ENCODE measurements around the gene GP9. TPM values are rescaled to one million over a fixed set of nuclear protein-coding genes. Genes with fewer than 3 reads are reported as not detected.

The GP9 gene
- total RNA-seq, 2 experiments from 2014 or later, result not detected

DNA sequence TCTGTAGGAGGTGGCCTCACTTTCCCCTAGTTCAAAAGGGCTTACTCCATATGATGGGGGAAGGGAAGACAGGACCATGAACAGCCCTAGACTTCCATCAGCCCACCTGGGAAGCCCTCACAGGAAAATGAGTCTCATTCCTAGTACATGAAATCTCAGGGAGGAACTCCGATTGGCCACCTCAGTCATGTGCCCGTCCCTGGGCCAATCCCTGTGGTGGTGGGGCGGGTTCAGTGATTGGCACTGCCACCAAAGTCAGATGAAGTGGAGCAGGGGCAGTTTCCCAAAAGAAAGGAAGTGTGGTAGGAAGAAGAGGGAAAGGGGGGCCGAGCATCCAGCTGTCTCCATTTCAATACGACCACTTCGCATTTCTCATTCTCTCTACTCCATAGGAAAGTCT, 25.9 kb upstream of the GP9 start:
- H3K9me2 ChIP-seq (ENCODE audit: insufficient read depth, low read length), result no peaks in the 10 kb centered on the region
- no peak for TF ChIP-seq CTCF (conservative IDR thresholded peaks at IDR 0.05; ENCODE audit: low read length)
- TF ChIP-seq EZH2phosphoT487 (IDR thresholded peaks at IDR 0.05; ENCODE audit: borderline replicate concordance, low read depth, low read length), result no peak
- no peak overlapping the region for H3K4me3 ChIP-seq (ENCODE audit: low read depth, low read length, poor library complexity, severe bottlenecking)
- 0 out of 2 replicates have a peak, but pooled peaks cover 7% of the 10 kb centered on the region for H3K9me3 ChIP-seq (ENCODE audit: low read length)
- H3K27ac ChIP-seq (ENCODE audit: low read depth, low read length, poor library complexity, severe bottlenecking), result no peak overlapping the region
- intact Hi-C loops (cut with micrococcal nuclease; ENCODE audit: unreplicated experiment), result no loop called here
- CTCF ChIA-PET (ENCODE audit: unreplicated experiment), result no interaction called here
- POLR2A ChIA-PET, result interaction anchor here (0.6 to 1.0 kb wide), 2 partner anchors 66 to 196 kb away, joined by 3 to 4 read pairs; no protein-coding TSS in a partner anchor
- no peaks in the 10 kb centered on the region for H4K20me1 ChIP-seq (ENCODE audit: insufficient read depth, low read length)
- H3K4me2 ChIP-seq (ENCODE audit: low read length), result no peak overlapping the region
- DNase-seq (ENCODE audit: low spot score), result no peak
- no peaks in the 10 kb centered on the region for H3K79me2 ChIP-seq (ENCODE audit: insufficient read depth, low read depth, low read length)
- no peaks in the 10 kb centered on the region for H3K4me1 ChIP-seq (ENCODE audit: insufficient read depth, low read length, poor library complexity, severe bottlenecking)
- no peaks in the 10 kb centered on the region for H3K36me3 ChIP-seq (ENCODE audit: insufficient read depth, low read length)
- peak overlapping the region; percentile 60; the same call in 1 of the 2 replicates for H2AFZ ChIP-seq (ENCODE audit: low read length)
- BruUV-seq (replicated peaks), result no TSS peak

GRCh38 chr3:129035360-129036221, 25.0 kb upstream of the GP9 start:
- CTCF ChIA-PET (ENCODE audit: unreplicated experiment), result no interaction called here
- Histone ChIP-seq H3K4me3 (ENCODE audit: low read depth, low read length, poor library complexity, severe bottlenecking) (no peak overlapping the region), H3K4me1 (ENCODE audit: insufficient read depth, low read length, poor library complexity, severe bottlenecking) (no peaks in the 10 kb centered on the region), H3K36me3 (ENCODE audit: insufficient read depth, low read length) (no peaks in the 10 kb centered on the region), H3K9me2 (ENCODE audit: insufficient read depth, low read length) (no peaks in the 10 kb centered on the region), H3K27ac (ENCODE audit: low read depth, low read length, poor library complexity, severe bottlenecking) (no peak overlapping the region), H3K9me3 (ENCODE audit: low read length) (0 out of 2 replicates have a peak, but pooled peaks cover under 1% of the 10 kb centered on the region), H4K20me1 (ENCODE audit: insufficient read depth, low read length) (no peaks in the 10 kb centered on the region), H3K79me2 (ENCODE audit: insufficient read depth, low read depth, low read length) (no peaks in the 10 kb centered on the region), H3K4me2 (ENCODE audit: low read length) (no peak overlapping the region), H2AFZ (ENCODE audit: low read length) (no peak overlapping the region)
- POLR2A ChIA-PET, result no interaction called here
- BruUV-seq (replicated peaks), result no TSS peak
- TF ChIP-seq CTCF (conservative IDR thresholded peaks at IDR 0.05; ENCODE audit: low read length), result no peak
- TF ChIP-seq EZH2phosphoT487 (IDR thresholded peaks at IDR 0.05; ENCODE audit: borderline replicate concordance, low read depth, low read length), result no peak
- intact Hi-C loops (cut with micrococcal nuclease; ENCODE audit: unreplicated experiment), result no loop called here
- no peak for DNase-seq (ENCODE audit: low spot score)
